Neural cell (in vitro differentiated cells): ENCODE data around the gene NOSIP. TPM values are rescaled to one million over a fixed set of nuclear protein-coding genes. Genes with fewer than 3 reads are reported as not detected.

Experiments used
- H2AFZ ChIP-seq: fragments of 200-600, 300-800 bp; sonication (generic), shearing (Covaris generic); 2 replicates; pipeline ENCODE4 v1.6.0; 2014; ENCODE audit warnings: low read depth, mild to moderate bottlenecking, antibody characterized with exemption, low read length, moderate library complexity
- H3F3A ChIP-seq: fragments of 200-600 bp; shearing (Covaris generic); 2 replicates; pipeline ENCODE4 v1.6.1; 2016; ENCODE audit warnings: mild to moderate bottlenecking, moderate library complexity, mixed read lengths, antibody characterized with exemption, low read length; ENCODE audit not compliant: insufficient read depth, poor library complexity, severe bottlenecking
- H3K27ac ChIP-seq: fragments of 200-600, 300-800 bp; sonication (generic), shearing (Covaris generic); 2 replicates; pipeline ENCODE4 v1.5.1; 2014; ENCODE audit warnings: mild to moderate bottlenecking, low read length, moderate library complexity
- H3K27me3 ChIP-seq: fragments of 300-800, 200-600 bp; sonication (generic), shearing (Covaris generic); 2 replicates; pipeline ENCODE4 v1.6.0; 2014; ENCODE audit warnings: mild to moderate bottlenecking, low read depth, low read length, moderate library complexity; ENCODE audit not compliant: insufficient read depth
- H3K36me3 ChIP-seq: fragments of 300-800, 200-600 bp; sonication (generic), shearing (Covaris generic); 2 replicates; pipeline ENCODE4 v1.5.1; 2014; ENCODE audit warnings: mild to moderate bottlenecking, antibody characterized with exemption, low read length, moderate library complexity; ENCODE audit not compliant: insufficient read depth
- H3K4me2 ChIP-seq: fragments of 300-800, 200-600 bp; sonication (generic), shearing (Covaris generic); 2 replicates; pipeline ENCODE4 v1.6.0; 2014; ENCODE audit warnings: mild to moderate bottlenecking, low read length
- H3K4me3 ChIP-seq: fragments of 300-800, 200-600 bp; sonication (generic), shearing (Covaris generic); 2 replicates; pipeline ENCODE4 v1.5.1; 2014; ENCODE audit warnings: mild to moderate bottlenecking, low read length, moderate library complexity
- H3K79me2 ChIP-seq: fragments of 200-600 bp; shearing (Covaris generic); replicated peaks from 2 replicates; pipeline ENCODE4 v1.6.0; 2014; ENCODE audit warnings: mild to moderate bottlenecking, low read length, moderate library complexity; ENCODE audit not compliant: insufficient read depth
- H3K9ac ChIP-seq: fragments of 300-800, 200-600 bp; sonication (generic), shearing (Covaris generic); 2 replicates; pipeline ENCODE4 v1.6.1; 2016; ENCODE audit warnings: mild to moderate bottlenecking, low read length, mixed read lengths
- H3K9me2 ChIP-seq: fragments of 200-600 bp; shearing (Covaris generic); 2 replicates; pipeline ENCODE4 v1.6.1; 2016; ENCODE audit warnings: mild to moderate bottlenecking, low read length, mixed read lengths; ENCODE audit not compliant: insufficient read depth
- H3K9me3 ChIP-seq: fragments of 200-600, 300-800 bp; sonication (generic), shearing (Covaris generic); 2 replicates; pipeline ENCODE4 v1.6.1; 2016; ENCODE audit warnings: mild to moderate bottlenecking, mixed run types, low read length, moderate library complexity, mixed read lengths
- H4K20me1 ChIP-seq: fragments of 200-600 bp; shearing (Covaris generic); 2 replicates; pipeline ENCODE4 v1.6.1; 2016; ENCODE audit warnings: mild to moderate bottlenecking, mixed run types; ENCODE audit not compliant: insufficient read depth
- CTCF ChIP-seq: fragments of 450-650 bp; IDR thresholded peaks from 2 replicates; pipeline ENCODE4 v1.5.1; 2014; ENCODE audit warnings: antibody characterized with exemption, mild to moderate bottlenecking, moderate library complexity; ENCODE audit not compliant: poor library complexity, severe bottlenecking
- EP300 ChIP-seq: fragments of 450-650 bp; conservative IDR thresholded peaks from 2 replicates; pipeline ENCODE4 v1.6.1; 2014; ENCODE audit warnings: antibody characterized with exemption, mild to moderate bottlenecking, moderate library complexity; ENCODE audit not compliant: poor library complexity, severe bottlenecking
- EZH2 ChIP-seq: fragments of 200-600, 300-800 bp; shearing (Covaris generic), sonication (generic); IDR thresholded peaks from 2 replicates; pipeline ENCODE4 v1.6.1; 2014; ENCODE audit warnings: antibody characterized with exemption, low read length, borderline replicate concordance, mild to moderate bottlenecking; ENCODE audit not compliant: insufficient read depth, poor library complexity, severe bottlenecking
- MXI1 ChIP-seq: fragments of 450-650 bp; conservative IDR thresholded peaks from 2 replicates; pipeline ENCODE4 v1.6.1; 2014; ENCODE audit warnings: antibody characterized with exemption, mild to moderate bottlenecking; ENCODE audit not compliant: poor library complexity, severe bottlenecking
- POLR2AphosphoS5 ChIP-seq: IDR thresholded peaks from 2 replicates; pipeline ENCODE4 v1.6.1; 2012
- RAD21 ChIP-seq: fragments of 450-650 bp; conservative IDR thresholded peaks from 2 replicates; pipeline ENCODE4 v1.6.1; 2014; ENCODE audit warnings: antibody characterized with exemption, mild to moderate bottlenecking, moderate library complexity
- REST ChIP-seq: IDR thresholded peaks from 2 replicates; pipeline ENCODE4 v1.6.1; 2012; ENCODE audit warnings: borderline replicate concordance
- SMC3 ChIP-seq: fragments of 450-650 bp; conservative IDR thresholded peaks from 2 replicates; pipeline ENCODE4 v1.6.1; 2014; ENCODE audit warnings: antibody characterized with exemption, mild to moderate bottlenecking, moderate library complexity; ENCODE audit not compliant: poor library complexity
- TAF1 ChIP-seq: IDR thresholded peaks from 2 replicates; pipeline ENCODE4 v1.6.1; 2012; ENCODE audit warnings: low read depth
- polyA plus RNA-seq: library from polyadenylated mRNA; depleted of rRNA; stranded (reverse); fragments of >200 nt; gene quantifications from 2 replicates; pipeline ENCODE4 v1.2.3, GENCODE V29; 2014

The NOSIP gene
- polyA plus RNA-seq, 1 donor from 2014 or later: 129 TPM

DNA sequence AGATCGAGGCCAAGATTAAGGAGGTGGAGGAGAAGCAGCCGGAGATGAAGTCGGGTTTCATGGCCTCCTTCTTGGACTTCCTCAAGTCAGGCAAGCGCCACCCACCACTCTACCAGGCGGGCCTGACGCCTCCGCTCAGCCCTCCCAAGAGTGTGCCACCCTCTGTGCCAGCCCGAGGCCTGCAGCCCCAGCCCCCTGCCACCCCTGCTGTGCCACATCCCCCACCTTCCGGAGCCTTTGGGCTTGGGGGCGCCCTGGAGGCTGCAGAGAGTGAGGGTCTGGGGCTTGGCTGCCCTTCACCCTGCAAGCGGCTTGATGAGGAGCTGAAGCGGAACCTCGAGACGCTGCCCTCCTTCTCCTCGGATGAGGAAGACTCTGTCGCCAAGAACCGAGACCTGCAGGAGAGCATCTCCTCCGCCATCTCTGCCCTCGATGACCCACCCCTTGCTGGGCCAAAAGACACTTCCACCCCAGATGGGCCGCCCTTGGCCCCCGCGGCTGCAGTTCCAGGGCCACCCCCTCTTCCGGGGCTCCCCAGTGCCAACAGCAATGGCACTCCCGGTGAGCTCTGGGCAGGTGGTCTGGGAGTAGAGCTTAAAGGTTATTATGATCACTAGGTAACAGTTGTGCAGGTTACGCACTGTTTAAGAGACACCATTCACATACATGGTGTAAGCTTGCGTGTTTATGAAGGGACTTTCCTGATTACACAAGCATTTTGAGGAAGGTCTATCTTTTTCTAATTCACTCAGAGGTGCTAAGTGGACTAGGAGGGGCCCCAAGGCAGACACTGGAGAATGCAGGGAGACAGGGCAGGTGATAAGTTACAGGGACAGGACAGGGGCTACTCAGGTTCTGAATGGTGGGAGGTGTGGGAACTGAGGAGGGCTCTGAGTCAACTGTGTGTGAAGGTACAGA lies 19.3 kb upstream of the NOSIP start:
- H3K27me3 ChIP-seq: no peaks in the 10 kb centered on the region
- no peak overlapping the region for H2AFZ ChIP-seq
- H3K9me2 ChIP-seq: no peaks in the 10 kb centered on the region
- H3K27ac ChIP-seq: no peak overlapping the region
- H3K4me3 ChIP-seq: no peak overlapping the region
- H3K9ac ChIP-seq: no peak overlapping the region
- H4K20me1 ChIP-seq: no peaks in the 10 kb centered on the region
- no peaks in the 10 kb centered on the region for H3F3A ChIP-seq
- H3K36me3 ChIP-seq: no peaks in the 10 kb centered on the region
- no peak overlapping the region for H3K4me2 ChIP-seq
- TF ChIP-seq EZH2: no peak
- TF ChIP-seq CTCF: no peak
- TF ChIP-seq MXI1: no peak
- no peak for TF ChIP-seq SMC3
- TF ChIP-seq EP300: no peak
- no peak for TF ChIP-seq REST
- no peak for TF ChIP-seq RAD21
- no peak for TF ChIP-seq TAF1
- TF ChIP-seq POLR2AphosphoS5: no peak
- no peaks in the 10 kb centered on the region for H3K9me3 ChIP-seq
- peaks cover 24% of the 10 kb centered on the region for H3K79me2 ChIP-seq

DNA sequence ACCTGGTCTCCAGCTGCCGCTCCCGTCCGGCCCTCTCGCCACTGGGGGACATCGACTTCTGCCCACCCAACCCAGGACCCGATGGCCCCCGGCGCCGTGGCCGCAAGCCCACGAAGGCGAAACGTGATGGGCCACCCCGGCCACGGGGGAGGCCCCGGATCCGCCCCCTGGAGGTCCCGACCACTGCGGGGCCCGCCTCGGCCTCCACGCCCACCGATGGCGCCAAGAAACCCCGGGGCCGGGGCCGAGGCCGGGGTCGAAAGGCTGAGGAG lies 17.3 kb upstream of the NOSIP start:
- TF ChIP-seq SMC3: no peak
- no peak for TF ChIP-seq REST
- TF ChIP-seq CTCF: no peak
- no peak for TF ChIP-seq MXI1
- no peak for TF ChIP-seq TAF1
- no peak for TF ChIP-seq EZH2
- TF ChIP-seq EP300: no peak
- TF ChIP-seq POLR2AphosphoS5: no peak
- TF ChIP-seq RAD21: no peak
- Histone ChIP-seq H2AFZ (no peak overlapping the region), H4K20me1 (no peaks in the 10 kb centered on the region)

More for the DNA sequence above, 17.3 kb upstream of the NOSIP start:
- Histone ChIP-seq H3K27ac (no peak overlapping the region), H3K4me3 (no peak overlapping the region), H3K36me3 (no peaks in the 10 kb centered on the region), H3K79me2 (peaks cover 27% of the 10 kb centered on the region), H3K27me3 (no peaks in the 10 kb centered on the region), H3K9me3 (no peaks in the 10 kb centered on the region), H3K9ac (no peak overlapping the region), H3K9me2 (no peaks in the 10 kb centered on the region), H3F3A (no peaks in the 10 kb centered on the region), H3K4me2 (no peak overlapping the region)
